HepG2 (cell line): ENCODE data around the gene PSMB11. TPM values are rescaled to one million over a fixed set of nuclear protein-coding genes. Genes with fewer than 3 reads are reported as not detected.

Source experiments
- CREB3 ChIP-seq: sonication (generic); formaldehyde crosslinking; IDR thresholded peaks from 2 replicates; pipeline ENCODE4 v1.5.0; 2020; ENCODE audit warnings: missing genetic modification reagents
- E2F2 ChIP-seq: sonication (generic); formaldehyde crosslinking; IDR thresholded peaks from 2 replicates; pipeline ENCODE4 v1.4.0; 2020; ENCODE audit warnings: missing genetic modification reagents, borderline replicate concordance
- HMGA1 ChIP-seq: sonication (generic); formaldehyde crosslinking; conservative IDR thresholded peaks from 2 replicates; pipeline ENCODE4 v1.4.0; 2020; ENCODE audit warnings: missing genetic modification reagents
- KAT8 ChIP-seq: IDR thresholded peaks from 2 replicates; pipeline ENCODE4 v1.6.1; 2016; ENCODE audit warnings: missing genetic modification reagents, missing compliant biosample characterization
- PRDM15 ChIP-seq: sonication (generic); formaldehyde crosslinking; IDR thresholded peaks from 2 replicates; pipeline ENCODE4 v1.4.0; 2020; ENCODE audit warnings: missing genetic modification reagents
- TFDP2 ChIP-seq: sonication (generic); formaldehyde crosslinking; IDR thresholded peaks from 2 replicates; pipeline ENCODE4 v1.4.0; 2020; ENCODE audit warnings: missing genetic modification reagents
- ZBTB1 ChIP-seq: sonication (generic); formaldehyde crosslinking; IDR thresholded peaks from 2 replicates; pipeline ENCODE4 v1.4.0; 2020; ENCODE audit warnings: missing genetic modification reagents, borderline replicate concordance
- ZFP62 ChIP-seq: sonication (generic); formaldehyde crosslinking; IDR thresholded peaks from 2 replicates; pipeline ENCODE4 v1.4.0; 2020; ENCODE audit warnings: missing genetic modification reagents
- ZNF350 ChIP-seq: sonication (generic); formaldehyde crosslinking; IDR thresholded peaks from 2 replicates; pipeline ENCODE4 v1.4.0; 2020; ENCODE audit warnings: mild to moderate bottlenecking, low read depth, missing genetic modification reagents, borderline replicate concordance
- ZSCAN30 ChIP-seq: sonication (generic); formaldehyde crosslinking; IDR thresholded peaks from 2 replicates; pipeline ENCODE4 v1.5.0; 2020; ENCODE audit warnings: mild to moderate bottlenecking, missing genetic modification reagents
- polyA plus RNA-seq, 8 experiments: library from polyadenylated mRNA; depleted of rRNA in 3 of 8; stranded (reverse) in 7 of 8; unstranded in 1 of 8; fragments of >200 nt; fragmentation: Illumina TruSeq in 4 of 8; extraction: Trizol in 4 of 8; gene quantifications; 2 replicates each; pipeline versions ENCODE4 v1.2.1 to v1.2.3, GENCODE V29; 2011 to 2016; ENCODE audit warnings: low read depth in 4 of 8, missing spikeins in 1 of 8, mixed read lengths in 1 of 8; ENCODE audit not compliant: insufficient read depth in 1 of 8
- total RNA-seq, 5 experiments: library from RNA; depleted of rRNA; stranded (reverse); fragments of >200 nt; fragmentation: Illumina TruSeq; extraction: Trizol; gene quantifications; 2 replicates each; pipeline ENCODE4 v1.2.3, GENCODE V29; 2016; ENCODE audit warnings: low read depth in 1 of 5
- TF ChIP-seq, protein P1 (sequence below), 2 experiments: IDR thresholded peaks; 2 replicates each; pipeline ENCODE4 v1.6.1; 2011 to 2012; ENCODE audit warnings: low read length in 2 of 2, borderline replicate concordance in 1 of 2, low read depth in 1 of 2, mild to moderate bottlenecking in 1 of 2, moderate library complexity in 1 of 2

PSMB11 gene
- total and polyA plus RNA-seq, 2 of the 13 experiments (the other 11 are each of a cell fraction or from before 2014, with no cell fraction given), result not detected

- TF ChIP-seq, protein P1, sequence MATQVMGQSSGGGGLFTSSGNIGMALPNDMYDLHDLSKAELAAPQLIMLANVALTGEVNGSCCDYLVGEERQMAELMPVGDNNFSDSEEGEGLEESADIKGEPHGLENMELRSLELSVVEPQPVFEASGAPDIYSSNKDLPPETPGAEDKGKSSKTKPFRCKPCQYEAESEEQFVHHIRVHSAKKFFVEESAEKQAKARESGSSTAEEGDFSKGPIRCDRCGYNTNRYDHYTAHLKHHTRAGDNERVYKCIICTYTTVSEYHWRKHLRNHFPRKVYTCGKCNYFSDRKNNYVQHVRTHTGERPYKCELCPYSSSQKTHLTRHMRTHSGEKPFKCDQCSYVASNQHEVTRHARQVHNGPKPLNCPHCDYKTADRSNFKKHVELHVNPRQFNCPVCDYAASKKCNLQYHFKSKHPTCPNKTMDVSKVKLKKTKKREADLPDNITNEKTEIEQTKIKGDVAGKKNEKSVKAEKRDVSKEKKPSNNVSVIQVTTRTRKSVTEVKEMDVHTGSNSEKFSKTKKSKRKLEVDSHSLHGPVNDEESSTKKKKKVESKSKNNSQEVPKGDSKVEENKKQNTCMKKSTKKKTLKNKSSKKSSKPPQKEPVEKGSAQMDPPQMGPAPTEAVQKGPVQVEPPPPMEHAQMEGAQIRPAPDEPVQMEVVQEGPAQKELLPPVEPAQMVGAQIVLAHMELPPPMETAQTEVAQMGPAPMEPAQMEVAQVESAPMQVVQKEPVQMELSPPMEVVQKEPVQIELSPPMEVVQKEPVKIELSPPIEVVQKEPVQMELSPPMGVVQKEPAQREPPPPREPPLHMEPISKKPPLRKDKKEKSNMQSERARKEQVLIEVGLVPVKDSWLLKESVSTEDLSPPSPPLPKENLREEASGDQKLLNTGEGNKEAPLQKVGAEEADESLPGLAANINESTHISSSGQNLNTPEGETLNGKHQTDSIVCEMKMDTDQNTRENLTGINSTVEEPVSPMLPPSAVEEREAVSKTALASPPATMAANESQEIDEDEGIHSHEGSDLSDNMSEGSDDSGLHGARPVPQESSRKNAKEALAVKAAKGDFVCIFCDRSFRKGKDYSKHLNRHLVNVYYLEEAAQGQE (IDR thresholded peaks at IDR 0.05; ENCODE audit: borderline replicate concordance in 1 of 2, low read depth in 1 of 2, low read length in 2 of 2), result peak in 1 of 2 experiments; percentile 77; a peak in 2 of 4 replicates
- TF ChIP-seq ZFP62 (CRISPR knock-in tag) (no peak), HMGA1 (CRISPR knock-in tag) (peak; percentile 62; the same call in 1 of the 2 replicates), ZBTB1 (CRISPR knock-in tag) (peak; percentile 96; the same call in 1 of the 2 replicates), ZSCAN30 (peak; percentile 84; the same call in 1 of the 2 replicates), KAT8 (peak; percentile 97), ZNF350 (CRISPR knock-in tag) (peak; percentile 100), TFDP2 (CRISPR knock-in tag) (peak; percentile 98), PRDM15 (CRISPR knock-in tag) (peak; percentile 57; the same call in 1 of the 2 replicates), CREB3 (peak; percentile 99), E2F2 (CRISPR knock-in tag) (peak; percentile 99)
Measured at GRCh38 chr14:23006544-23007419, 35.2 kb upstream of the PSMB11 start (continued).
